ENCODE results near the gene PPM1D.
"Not testable (repeated sequence)": the region's sequence is repeated elsewhere in the genome, so short reads cannot be mapped to it uniquely, and the experiment has no call there.

The PPM1D gene

DNA sequence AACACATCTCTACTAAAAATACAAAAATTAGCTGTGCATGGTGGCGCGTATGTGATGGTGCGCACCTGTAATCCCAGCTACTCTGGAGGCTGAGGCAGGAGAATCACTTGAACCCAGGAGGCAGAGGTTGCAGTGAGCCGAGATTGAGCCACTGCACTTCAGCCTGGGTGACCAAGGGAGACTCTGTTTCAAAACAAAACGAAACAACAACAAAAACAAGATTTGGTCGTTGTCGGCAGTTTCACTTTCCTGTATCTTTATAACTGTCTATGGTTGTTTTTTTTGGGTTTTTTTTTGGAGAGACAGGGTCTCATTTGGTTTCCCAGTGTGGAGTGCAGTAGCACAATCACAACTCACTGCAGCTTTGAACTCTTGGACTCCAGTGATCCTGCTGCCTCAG lies 68.7 kb downstream of the PPM1D start:
- not testable (repeated sequence) for DNase-seq (ENCODE audit: low spot score)

DNA sequence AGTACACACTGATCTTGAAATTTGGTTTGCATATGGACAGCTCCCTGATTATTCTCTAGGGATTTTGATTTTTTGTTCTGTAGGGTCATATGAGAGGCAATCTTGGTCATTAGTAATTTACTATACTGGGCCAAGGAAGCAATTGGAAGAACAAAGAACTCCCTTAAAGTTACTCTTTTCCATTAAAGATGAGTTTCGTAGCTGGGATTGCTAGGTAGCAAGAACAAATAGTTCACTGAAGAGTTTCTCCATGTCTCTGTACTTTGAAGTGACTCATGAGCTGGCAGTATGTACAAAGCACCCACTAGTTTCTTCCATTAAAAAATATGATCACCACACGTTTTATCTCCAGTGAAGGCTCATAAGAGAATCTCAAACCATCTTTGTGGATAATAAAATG lies 71.5 kb downstream of the PPM1D start:
- no peak for DNase-seq (ENCODE audit: low spot score)

DNA sequence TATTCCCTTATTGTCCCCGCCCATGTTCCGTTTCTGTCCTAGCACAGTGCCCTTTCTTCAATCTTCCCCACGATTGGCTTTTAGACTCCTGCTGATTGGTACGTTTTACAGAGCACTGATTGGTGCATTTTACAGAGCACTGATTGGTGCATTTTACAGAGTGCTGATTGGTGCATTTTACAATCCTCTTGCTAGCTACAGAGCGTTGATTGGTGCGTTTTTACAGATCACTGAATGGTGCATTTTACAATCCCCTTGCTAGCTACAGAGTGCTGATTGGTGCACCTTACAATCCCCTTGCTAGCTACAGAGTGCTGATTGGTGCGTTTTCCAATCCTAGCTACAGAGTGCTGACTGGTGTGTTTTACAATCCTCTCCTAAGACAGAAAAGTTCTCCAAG lies 74.6 kb downstream of the PPM1D start:
- DNase-seq (ENCODE audit: low spot score) = not testable (repeated sequence)

DNA sequence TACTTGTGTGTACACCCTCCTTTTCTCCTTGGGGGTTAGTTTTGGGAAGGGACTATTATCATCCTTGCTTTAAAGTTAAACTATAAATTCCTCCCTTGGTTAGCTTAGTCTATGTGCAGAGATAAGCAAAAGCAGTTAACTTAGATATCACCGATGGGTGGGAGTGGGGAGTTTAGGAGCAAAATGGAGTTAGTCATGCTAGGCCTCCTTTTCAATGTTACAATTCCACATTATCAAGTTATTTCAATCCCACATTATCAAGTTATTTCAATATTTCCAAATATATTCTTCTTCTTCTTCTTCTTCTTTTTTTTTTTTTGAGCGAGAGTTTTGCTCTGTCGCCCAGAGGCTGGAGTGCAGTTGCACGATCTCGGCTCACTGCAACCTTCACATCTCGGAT lies 76.0 kb downstream of the PPM1D start:
- DNase-seq (ENCODE audit: low spot score) = no peak

DNA sequence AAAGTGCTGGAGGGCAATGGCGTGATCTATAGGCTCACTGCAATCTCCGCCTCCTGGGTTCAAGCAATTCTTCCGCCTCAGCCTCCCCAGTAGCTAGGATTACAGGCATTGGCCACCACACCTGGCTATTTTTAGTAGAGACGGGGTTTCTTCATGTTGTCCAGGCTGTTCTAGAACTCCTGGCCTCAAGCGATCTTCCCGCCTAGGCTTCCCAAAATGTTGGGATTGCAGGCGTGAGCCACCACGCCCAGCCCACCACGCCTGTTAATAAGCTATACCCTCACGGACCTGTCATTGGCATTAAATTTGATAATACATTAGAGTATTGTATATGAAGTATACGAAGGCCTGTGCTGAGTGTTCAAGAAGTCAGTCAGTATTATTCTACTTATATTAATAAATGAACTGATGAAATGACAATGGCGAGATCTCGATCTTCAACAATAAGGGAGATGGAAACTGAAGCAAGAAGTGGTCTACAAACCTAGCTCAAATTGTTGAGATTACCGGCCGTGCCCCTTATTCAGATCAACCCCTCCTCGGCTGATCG lies 76.8 kb downstream of the PPM1D start:
- peak; percentile 28 for DNase-seq (ENCODE audit: low spot score)

DNA sequence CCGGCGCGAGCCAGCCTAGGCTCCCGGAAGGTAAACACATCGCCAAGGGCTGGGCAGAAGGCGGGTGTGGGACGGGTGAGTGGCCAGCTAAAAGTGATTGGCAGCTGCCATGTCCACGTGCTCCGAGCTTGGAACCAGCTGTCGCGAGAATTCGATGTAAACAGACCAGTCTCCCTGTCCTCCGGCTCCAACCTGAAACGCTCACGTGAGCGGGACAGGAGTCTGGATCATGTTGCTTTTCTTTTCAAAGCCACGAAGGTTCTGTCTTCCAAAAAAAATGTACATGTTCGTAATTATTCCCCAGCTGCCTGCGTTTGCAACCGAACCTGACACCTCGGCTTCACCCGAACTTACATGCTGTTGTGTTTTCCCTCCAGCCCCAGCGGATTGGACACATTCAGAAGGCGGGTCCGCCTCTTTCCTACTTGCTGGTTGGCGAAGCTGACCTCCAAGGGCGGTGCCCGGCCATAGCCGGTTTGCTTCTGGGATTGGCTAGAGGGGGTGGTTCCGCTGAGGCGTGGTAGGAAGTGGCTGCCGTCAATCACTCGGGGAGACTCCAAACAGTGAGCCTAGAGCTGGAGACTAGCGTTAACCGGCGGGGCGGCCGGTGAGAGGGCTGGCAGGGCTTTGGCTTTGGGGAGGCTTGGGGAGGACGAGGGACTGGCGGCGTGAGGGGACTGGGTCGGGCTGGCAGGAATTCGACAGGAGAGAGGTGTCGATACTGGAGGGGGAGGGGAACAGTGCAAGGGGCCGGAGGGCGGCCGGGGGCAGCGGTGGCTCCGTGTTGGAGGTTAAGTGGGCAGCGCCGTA lies 77.5 kb downstream of the PPM1D start, which contains the start of gene BCAS3:
TSS of gene BCAS3 (plus strand) at position 544 of the 810 bp plus-strand sequence.
- DNase-seq (ENCODE audit: low spot score) = peak; percentile 100

DNA sequence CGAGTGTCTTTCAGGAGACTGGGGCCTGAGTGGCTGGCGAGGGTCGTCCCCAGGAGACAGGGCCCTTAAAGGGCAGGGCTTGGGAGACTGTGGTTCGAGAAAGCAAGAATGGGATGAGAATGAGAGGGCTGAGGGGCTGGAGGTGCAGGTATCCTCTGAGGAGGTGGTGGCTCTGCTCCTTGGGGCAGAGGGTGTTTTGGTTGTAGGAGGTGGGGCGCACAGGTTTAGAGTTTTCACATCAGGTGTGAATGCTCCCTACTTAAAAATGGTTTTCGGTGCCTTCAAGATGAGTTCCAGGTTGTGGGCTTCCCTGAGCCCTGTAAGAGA lies 78.1 kb downstream of the PPM1D start:
- no peak for DNase-seq (ENCODE audit: low spot score)

DNA sequence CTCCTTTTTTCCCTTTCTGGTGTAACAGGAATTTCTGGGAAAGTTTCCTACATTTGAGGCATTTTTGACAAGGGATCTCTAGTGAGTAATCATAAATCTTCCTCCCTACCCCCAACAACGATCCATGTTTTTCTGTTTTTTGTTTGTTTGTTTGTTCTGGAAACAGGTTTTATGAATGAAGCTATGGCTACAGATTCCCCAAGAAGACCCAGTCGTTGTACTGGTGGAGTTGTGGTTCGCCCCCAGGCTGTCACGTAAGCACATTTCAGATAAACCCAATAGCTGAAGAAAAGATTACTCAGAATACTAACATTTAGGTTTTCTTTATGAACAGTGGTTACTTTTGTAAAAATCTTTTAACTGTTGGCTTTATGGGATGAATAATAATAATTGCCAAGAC lies 79.3 kb downstream of the PPM1D start:
- DNase-seq (ENCODE audit: low spot score) = no peak

DNA sequence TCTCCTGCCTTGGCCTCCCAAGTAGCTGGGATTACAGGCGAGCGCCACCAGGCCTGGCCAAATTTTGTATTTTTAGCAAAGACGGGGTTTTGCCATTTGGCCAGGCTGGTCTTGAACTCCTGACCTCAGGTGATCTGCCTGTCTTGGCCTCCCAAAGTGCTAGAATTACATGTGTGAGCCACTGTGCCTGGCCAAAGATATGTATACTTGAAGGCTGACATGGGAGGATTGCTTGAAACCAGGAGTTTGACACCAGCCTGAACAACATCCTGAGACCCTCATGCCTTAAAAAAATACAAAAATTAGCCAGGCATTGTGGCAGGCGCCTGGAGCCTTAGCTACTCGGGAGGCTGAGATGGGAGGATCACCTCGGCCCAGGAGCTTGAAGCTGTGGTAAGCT lies 80.8 kb downstream of the PPM1D start:
- DNase-seq (ENCODE audit: low spot score) = no peak

DNA sequence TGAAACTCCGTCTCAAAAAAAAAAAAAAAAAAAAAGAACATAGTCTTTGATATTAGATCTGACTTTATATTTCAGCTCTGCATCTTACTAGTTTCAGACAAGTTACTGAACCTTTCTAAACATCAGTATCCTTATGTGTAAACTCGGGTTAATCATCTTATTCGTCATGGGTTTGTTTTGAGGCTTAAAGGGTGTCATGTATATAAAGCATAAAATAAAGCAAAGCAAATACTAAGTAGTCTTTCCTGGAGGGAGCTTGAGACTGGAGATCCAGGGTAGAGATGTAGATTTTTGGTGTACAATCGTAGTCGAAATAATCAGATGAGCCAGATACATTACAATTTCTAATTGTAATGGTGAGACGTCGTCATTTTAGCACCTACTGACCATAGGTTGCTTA lies 85.4 kb downstream of the PPM1D start:
- no peak for DNase-seq (ENCODE audit: low spot score)

DNA sequence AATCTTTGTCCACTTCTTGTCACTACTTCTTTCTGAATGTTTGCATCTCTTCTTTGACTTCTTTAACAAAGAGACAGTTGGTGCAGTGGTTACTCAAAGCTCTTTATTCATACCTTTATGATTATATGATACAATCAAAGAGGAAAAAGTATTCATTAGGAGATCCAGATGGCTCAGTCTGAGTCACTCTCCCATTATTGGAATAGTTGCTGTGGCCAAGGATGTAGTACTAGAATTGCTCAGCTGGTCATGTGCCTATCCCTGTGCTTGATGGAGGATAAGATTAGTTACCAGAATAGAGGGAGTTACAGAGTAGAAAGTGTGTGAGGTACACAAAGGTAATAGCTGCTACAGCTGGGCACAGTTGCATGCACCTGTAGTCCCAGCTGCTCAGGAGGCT lies 96.0 kb downstream of the PPM1D start:
- no peak for DNase-seq (ENCODE audit: low spot score)

DNA sequence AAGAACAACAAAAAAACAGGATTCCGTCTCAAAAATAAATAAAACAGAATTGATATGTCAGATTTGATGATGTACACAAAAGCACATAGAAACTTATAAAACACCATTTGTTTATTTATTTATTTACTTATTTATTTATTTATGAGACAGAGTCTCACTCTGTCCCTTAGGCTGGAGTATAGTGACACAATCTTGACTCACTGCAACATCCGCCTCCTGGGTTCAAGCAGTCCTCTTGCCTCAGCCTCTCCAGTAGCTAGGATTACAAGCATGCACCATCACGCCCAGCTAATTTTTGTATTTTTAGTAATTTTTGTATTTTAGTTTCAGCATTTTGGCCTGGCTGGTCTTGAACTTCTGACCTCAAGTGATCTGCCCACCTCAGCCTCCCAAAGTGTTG lies 99.1 kb downstream of the PPM1D start:
- DNase-seq (ENCODE audit: low spot score) = no peak

DNA sequence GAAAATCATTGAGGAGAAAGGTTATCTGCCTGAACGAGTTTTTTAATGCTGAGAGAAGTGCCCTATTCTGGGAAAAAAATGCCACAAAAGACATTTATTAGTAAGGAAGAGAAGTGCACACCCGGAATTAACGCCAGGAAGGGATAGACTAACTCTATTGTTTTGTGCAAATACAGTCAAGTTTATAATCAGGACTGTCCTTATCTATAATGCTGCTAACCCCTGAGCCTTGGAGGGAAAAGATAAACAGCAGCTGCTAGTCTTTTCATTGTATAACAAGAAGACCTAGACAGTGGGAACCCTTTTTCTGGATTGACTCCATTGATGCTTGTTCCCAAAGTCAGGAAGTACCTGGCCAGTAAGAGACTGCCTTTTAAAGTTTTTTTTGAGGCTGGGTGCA lies 104.2 kb downstream of the PPM1D start:
- DNase-seq (ENCODE audit: low spot score) = no peak

DNA sequence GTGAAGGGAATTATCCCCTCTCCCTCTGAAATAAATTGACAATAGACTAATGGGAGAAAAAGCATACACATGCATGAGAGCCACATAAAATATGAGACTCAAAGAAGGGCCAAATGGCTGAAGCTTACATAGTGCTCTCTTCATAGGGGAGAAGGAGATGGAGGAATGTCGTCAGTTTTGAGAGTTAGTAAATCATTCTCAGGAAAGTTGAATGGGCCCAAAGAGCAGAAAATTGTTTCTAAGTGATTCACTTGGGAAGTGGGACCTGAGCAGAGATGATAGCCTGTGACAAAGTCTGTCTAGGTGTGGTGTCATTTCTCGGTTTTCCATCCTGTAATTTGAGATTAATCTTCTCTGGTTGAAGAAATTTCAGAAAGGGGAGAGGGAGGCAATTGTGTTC lies 112.7 kb downstream of the PPM1D start:
- DNase-seq (ENCODE audit: low spot score) = no peak

DNA sequence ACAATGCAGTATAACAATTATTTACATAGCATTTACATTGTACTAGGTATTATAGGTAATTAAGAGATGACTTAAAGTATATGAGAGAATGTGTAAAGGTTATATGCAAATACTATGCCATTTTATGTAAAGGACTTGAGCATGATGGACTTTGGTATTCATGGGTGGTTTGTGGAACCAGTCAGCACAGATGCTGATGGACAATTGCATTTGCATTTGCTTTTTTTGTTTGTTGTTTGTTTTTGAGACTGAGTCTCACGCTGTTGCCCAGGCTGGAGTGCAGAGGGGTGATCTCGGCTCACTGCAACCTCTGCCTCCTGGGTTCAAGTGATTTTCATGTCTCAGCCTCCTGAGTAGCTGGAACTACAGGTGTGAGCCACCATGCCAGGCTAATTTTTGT lies 113.6 kb downstream of the PPM1D start:
- no peak for DNase-seq (ENCODE audit: low spot score)
